ENCODE measurements around the gene ITPA.

DNA sequence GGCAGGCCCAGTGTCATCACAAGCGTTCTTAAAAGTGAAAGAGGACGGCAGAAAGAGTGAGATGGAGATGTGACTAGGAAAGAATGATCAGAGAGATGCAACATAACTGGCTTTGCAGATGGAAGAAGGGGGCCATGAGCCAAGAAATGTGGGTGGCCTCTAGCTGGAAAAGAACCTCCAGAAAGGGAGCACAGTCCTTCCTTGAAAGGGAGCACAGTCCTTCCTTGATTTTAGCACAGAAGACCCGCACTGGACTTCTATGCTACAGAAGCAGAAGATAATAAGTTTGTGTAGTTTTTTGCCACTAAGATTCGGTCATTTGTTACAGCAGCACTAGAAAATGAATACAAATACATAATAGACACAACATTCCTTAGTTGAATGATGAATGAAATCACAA lies 29.0 kb upstream of the ITPA start:
- TF ChIP-seq ZNF274 (IDR thresholded peaks at IDR 0.05; ENCODE audit: low read depth, low read length): no peak
- no peak for TF ChIP-seq SUZ12 (IDR thresholded peaks at IDR 0.05; ENCODE audit: extremely low read depth, insufficient read depth, insufficient read length)
- TF ChIP-seq YY1 (IDR thresholded peaks at IDR 0.05; ENCODE audit: insufficient read depth, insufficient read length): no peak
